Activated CD8-positive, alpha-beta memory T cell treated with anti-CD3 and anti-CD28 coated beads for 24 hours (primary cell): ENCODE measurements around the gene DOK7.

ENCODE experiments used
- DNase-seq: peaks from one replicate; pipeline ENCODE4 v3.0.0-alpha.2; 2020

DOK7 gene

DNA sequence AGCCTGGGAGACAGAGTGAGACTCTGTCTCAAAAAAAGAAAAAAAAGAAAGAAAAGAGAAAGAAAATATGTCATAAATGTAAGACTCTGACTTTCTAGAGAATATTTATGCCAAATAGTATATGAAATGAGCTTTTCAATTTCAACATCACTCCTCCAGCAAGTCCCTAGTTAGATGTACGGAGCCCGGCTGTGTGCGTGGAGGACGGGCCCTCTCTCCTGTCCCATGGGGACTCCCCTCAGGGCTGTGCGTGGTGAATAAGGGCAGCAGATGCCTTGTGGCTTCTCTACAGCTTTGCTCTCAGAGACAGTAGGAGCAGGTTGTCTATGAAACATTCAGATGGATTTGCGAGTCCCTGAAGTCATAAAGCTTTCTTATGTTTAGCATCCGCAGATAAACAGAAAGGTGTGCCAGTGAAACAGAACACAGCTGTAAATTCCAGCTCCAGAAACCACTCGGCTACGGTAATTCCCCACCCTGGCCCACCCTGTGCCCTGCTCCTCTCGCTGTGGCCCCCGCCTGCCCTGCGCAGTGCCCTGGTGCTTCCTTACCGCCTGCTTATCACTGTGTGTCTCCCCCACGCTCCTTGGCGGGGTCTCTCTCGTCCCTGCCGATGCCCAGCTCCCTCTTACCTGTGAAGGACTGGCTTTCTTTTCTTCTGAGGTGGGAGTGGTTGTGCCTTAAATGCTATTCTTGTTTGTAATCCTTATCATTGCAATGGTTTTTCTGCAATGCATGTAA lies 35.2 kb upstream of the DOK7 start:
- no peak for DNase-seq

DNA sequence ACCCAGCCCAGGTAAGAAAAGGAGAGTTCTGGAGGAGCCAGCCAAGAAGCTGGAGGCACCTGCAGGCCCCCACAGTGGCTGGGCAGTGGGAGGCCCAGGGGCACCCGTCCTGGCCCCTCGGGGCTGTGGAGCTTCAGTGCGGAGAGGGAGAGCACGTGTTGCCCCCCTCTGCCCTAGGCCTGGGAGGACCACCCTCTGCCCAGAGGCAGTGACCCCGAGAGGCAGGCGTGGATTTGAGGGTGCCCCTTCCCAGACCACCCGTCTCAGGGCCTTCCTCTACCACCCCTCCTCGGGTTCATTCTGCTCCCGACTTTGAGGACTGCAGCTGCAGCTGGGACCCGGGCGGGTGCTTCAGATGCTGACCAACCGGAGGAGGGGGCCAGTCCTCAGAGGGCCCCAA lies 33.5 kb upstream of the DOK7 start:
- DNase-seq, result no peak

DNA sequence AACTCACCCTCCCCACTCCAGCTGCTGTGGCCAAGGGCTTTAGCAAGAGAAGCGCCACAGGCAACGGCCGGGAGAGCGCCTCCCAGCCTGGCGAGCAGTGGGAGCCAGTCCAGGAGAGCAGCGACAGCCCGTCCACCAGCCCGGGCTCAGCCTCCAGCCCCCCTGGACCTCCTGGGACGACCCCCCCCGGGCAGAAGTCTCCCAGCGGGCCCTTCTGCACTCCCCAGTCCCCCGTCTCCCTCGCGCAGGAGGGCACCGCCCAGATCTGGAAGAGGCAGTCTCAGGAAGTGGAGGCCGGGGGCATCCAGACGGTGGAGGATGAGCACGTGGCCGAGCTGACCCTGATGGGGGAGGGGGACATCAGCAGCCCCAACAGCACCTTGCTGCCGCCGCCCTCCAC lies 32.6 kb upstream of the DOK7 start:
- DNase-seq, result no peak

DNA sequence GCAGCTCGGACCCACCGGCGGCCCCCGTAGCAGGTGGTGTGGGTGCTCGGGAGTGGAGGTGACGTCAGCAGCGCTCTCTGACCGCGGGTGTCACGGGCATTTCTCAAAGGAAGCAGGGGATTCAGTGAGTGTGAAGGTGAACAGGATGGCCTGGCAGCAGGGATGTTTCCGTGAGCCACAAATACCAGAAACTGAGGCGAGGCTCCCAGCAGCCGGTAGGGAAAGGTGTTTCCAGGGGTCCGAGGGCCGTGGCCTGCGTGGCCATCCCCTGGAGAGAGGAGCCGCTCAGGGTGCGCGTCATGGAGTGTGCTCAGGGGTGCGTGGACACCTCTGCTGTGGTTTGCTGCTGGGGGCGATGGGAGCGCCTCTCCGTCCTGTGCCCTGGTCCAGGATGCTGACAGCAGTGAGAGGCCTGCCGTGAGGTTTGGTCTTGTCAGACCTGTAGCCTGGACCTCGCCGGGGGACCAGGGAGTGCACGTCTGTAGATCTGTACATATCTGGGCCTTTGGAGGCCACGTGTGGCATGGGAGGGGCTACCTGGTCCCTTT lies 31.6 kb upstream of the DOK7 start:
- no peak for DNase-seq

DNA sequence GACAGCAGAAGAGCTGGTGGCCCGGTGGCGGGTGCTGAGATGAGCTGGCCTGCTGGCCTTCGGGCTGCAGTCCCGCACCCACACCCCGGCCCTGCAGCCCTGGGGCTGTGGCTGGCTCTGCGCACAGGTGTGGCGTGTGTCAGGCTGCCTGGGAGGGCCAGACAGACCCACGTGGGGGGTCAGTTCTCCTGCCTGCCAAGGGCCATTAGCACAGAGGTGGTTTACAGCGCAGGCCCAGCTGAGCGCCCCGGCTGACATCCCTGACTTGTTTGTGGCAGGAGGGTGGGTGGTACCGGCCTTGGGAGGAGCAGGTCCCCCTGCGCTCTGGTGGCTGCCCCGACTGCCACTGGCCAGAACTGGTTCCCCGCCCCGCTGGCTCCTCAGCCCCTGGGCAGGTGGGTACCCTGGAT lies 30.7 kb upstream of the DOK7 start:
- no peak for DNase-seq

DNA sequence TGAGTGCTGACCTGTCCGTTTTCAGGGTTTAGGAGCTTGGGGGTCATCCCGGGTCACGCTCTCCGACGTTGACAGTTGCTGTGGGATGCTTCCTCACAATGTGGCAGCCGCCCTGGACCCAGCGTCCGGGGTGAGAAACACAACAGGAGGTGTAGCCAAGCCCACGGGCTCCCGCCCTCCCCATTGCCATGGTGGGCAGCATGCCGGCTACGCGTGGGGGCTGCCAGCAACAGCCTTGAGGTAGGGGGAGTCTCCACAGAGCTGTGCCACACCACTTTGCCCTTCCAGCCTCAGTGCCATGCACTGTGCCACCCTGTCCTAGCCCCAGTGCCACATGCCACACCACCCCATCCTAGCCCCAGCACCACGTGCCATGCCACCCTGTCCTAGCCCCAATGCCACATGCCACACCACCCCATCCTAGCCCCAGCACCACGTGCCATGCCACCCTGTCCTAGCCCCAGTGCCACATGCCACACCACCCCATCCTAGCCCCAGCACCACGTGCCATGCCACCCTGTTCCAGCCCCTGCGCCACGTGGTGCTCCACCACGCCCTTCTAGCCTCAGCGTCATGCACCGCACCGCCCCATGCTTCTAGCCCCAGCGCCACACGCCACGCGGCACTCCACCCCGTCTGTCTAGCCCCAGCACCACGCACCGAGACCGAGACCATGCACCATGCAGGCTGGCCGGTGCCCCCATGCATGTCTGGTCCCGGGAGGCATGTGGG lies 29.8 kb upstream of the DOK7 start:
- no peak for DNase-seq

DNA sequence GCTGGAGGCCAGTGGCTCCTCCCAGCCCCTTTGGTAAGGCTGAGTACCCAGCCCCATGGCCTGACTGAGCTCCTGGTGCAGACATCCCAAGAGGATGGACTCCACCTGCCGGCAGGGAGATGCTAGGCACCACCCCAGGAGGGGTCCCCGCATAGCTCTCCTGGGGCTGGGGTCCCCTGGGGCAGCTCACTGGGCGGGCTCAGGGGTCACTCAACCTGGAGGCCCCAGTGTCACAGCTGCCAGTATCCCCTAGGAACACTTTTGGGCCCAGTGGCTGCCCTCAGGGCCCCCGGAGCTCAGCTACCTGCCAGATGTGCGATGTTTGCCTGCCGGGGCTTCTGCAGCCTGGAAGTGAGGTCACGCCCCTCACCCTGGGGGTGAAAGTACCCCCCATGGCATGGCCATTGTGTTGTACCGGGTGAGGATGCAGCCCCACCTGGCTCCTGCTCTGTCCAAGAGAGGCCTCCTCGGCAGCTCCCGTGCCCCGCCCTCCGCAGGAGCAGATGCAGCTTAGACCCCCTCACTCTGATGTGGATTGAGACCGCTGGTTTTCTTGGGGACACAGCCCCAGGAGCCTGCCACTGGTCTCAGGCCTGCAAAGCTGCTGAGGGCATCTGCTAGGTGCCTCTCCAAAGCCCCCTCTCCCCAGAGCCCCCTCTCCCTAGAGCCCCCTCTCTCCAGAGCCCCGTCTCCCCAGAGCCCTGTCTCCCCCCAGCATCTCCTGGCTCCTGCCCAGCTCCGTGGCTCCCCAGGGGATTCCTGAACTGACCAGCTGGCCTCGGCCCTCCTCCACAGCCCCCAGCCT lies 28.0 kb upstream of the DOK7 start:
- DNase-seq, result no peak

DNA sequence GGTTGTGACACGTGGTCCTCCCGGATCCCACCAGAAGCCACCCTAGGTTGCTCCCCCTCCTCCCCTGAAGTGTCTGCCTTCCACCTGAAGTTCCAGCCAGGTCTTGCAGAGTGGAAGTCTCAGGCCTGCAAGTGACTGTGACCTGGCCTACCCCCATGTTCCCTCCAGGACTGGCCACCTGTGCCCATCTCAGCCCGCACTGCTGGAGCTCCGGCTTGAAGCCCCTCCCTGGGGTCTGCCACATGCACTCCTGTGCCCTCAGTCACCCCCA lies 27.5 kb upstream of the DOK7 start:
- DNase-seq, result no peak

DNA sequence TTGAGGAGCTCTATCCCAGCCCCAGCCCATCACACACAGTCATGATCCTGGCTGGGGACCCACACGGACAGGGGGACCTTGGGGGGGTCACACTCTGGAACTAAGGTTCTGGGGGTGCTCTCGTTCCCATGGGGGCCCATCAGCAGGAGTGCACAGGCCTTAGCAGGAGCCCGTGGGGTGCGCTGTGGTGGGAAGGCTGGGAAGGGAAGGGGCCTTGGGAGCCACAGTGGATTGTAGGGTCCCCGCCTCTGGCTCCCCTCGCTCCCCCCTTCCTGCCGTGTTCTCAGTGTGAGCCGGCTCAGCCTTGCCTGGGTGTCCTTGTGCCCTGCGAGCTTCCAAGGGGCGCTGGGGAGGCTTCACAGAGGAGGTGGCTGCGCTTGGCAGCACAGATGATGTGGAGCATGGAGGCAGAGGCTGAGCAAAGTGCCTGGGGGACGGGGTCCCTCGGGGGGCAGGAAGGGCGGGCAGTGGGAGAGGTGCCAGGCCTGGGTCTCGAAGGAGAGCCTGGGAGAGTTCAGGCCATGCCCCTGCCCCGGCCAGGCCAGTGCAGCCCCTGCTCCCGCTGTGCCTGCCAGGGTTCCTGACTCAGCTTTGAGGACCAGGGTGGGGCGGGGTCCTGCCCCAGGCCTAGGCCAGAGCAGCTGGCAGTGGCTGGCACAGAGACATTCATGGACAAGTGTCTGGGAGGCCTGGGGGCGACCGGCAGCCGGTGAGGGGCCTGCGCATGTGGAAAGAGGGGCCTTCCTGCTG lies 26.9 kb upstream of the DOK7 start:
- DNase-seq, result no peak

DNA sequence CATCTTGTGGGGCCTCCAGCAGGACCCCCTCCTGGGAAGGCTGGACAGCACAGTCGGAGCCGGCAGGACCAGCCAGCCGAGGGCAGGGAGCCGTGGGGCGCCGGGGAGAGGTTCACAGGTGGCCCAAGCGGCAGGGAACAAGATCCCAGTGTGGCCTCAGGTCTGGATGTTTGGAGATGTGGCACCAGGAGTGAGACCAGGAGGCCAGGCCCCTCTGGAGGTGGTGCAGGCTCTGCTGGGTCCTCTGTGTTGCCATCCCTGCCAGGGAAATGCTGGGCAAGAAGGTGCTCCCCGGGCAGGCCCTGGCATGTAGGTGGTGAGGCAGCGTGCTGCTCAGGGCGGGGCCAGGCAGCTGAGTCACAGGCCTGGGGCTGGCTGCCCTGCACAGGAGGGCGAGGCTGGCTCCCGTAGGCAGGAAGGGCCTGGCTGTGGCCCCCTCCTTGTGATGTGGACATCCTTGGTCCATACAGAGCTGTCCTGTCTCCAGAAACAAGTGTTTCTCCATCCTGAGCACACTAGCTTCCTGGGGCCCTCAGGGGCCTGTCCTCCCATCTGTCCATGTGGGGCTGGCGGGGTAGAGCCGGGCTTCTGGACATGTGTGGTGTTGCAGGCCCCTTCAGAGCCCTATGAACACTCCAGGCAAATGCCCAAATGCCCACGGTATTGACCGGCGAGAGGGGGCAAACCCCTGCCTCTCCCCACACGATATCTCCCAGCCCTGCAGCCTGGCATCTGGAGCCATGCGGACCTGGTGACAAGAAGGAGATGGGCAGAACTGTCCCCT lies 26.1 kb upstream of the DOK7 start:
- no peak for DNase-seq

DNA sequence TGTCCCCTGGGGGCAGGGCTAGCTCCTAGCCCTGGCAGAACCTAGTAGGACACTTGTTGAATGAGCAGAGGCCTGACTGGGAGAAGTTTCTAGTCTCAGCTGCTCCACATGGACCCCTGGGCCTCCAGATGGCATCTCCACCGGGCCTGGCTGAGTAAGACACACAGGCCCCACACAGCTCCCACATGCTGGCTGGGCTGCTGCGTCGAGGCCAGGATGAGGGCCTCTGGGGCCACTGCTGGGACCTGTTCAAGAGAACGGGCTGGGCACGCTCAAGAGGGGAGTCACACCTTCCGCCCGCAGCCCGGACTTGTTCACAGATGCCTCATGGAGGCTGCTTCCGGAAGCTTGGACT lies 25.5 kb upstream of the DOK7 start:
- no peak for DNase-seq

DNA sequence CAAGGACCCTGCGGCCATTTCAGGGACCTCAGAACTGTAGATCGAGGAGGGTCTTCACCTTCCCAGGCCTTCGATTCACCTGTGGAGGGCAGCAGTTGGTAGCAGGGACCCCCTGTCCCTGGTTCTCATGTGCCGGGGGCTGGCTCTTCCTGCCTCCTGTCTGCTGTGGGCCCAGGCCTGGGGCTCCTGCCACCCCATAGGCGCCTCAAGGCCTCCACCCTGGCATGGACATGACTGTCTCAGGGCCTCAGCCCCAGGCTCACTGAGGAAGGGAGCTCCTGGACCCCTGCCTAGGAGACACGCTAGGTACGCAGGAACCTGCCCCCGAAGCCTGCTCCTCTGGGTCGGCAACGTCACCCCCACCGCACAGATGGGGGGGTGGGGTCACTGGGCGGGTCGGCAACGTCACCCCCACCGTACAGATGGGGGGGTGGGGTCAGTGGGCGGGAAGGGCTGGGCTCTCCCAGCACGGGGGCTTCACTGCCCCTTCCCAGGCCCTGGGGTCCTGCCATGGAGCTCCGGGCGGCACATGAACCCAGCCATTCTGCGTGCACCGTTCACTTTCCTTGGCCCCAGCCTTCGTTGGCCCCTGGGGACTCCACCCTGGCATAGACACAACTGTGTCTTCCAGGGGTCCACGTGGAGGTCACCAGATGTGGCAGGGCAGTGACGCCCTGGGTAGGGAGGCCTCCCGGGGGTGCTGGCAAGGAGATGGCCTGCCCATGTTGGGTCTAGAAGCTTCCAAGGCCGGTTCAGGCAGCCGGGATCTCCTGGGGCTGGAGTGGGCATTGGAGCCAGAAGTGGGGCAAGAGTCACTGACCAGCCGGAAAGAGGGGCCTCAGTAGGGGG lies 24.9 kb upstream of the DOK7 start:
- no peak for DNase-seq

DNA sequence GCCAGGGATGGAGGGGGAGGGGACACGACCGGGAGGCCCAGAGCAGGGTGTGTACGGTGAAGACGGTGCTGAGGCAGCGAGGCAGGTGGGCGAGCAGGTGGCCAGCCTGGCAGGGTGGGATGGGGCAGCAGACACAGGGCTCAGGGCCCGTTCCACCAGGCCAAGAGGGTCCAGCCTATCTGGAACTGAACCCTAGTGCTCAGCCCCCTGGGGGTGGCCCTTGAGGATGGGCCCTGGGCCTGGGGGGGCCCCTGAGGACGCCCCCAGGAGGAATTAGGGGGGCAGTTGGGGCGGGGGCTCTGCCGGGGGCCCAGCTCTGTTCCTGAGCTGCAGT lies 24.3 kb upstream of the DOK7 start:
- no peak for DNase-seq

DNA sequence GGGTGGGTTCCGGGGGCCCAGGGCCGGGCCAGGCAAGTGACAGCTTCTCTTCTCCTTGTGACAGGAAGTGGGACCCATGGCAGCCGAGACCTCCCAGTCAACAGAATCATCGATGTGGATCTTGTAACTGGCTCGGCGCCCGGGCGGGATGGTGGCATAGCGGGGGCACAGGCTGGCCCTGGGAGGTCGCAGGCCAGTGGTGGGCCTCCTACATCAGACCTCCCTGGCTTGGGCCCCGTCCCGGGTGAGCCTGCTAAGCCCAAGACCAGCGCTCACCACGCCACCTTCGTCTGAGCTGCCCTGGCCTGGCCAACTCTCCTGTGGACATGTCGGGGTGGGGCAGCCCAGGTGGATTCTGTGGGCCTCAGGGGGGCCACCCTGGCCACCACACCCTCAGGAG lies 23.7 kb upstream of the DOK7 start:
- DNase-seq, result no peak

DNA sequence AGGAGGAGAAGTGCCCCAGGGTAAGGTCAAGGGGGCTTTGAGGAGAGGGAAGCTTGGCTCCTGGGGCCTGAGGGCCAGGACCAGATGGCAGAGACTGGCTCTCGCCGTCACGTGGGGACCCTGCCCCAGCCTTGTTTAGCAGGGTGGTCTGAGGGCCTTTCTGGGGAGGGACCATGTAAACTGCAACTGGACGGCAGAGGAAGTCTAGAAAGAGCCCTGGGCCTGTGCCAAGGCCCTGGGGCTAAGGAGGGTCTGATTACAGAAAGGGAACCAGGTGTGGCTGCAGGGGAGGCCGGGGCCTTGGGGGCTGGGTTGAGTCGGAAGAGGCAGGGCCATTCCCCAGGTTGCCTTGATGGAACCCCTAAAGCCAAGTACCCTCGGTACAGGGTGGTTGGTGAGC lies 23.1 kb upstream of the DOK7 start:
- DNase-seq, result no peak

DNA sequence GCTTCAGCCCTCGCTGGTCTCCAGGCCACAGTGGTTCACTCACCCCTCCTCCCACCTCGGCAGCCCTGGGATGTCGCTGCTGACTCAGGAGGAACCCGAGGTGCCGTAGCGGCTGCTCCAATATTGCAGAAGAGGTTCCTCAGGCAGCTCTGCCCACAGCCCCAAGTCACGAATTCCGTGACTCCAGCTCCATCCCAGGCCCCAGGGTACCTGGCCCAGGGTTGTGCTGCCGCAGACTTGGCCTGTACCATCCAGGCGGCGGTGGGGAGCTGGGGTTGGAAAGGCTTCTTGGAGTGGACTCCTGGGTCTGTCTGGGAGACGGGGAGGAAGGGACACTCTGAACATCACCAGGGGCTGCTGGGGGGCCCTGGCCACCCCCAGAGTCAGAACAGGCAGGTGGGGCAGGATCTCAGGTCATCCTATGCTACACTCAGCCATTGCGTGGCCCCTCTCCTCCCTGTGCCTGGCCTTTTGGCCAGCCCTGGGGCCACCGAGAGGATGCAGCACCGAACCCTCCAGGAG lies 22.1 kb upstream of the DOK7 start:
- no peak for DNase-seq

DNA sequence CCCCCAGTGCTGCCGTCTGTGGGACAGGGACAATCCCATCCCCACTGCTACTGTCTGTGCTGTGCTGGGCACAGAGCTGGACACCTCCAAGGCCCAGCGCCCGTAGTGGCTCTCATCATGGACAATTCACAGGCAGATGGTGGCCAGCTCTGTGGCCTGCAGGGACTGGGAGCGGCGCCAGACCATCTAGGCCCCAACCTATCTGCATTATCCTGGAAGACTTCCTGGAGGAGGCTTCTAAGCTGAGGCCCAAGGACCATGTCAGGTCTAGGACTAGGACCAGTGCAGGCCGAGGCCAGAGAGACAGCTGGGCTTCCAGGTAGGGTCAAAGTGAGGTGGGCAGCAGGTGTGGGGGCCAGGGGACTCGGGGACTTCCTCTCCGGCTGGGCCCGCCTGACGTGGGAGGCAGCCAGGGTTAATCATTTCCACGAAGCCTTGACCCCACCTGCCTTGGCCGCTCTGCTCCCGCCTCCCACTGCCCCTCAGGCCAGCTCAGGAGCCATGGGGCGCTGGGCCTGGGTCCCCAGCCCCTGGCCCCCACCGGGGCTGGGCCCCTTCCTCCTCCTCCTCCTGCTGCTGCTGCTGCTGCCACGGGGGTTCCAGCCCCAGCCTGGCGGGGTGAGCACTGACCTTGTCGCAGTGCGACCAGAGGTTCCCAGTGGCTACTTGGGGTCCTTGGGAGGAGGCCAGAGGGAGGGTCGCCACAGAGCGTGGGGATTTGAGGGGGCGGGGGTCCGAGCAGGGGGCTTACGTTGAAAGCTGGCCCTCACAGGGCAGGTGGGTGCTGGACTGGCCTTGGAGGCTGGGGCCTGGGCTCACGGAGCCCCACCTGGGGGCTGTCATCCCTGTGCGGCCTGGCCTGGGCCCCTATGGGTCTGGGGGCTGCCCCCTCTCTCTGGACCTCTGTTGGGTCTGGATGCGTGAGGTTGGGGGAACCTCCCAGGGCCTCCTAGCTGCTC lies 21.3 kb upstream of the DOK7 start, which contains the start of gene HGFAC:
Gene HGFAC (plus strand): TSS at position 468 of the 959 bp plus-strand sequence. CDS start 34 bp downstream, at position 502.
- no peak for DNase-seq

DNA sequence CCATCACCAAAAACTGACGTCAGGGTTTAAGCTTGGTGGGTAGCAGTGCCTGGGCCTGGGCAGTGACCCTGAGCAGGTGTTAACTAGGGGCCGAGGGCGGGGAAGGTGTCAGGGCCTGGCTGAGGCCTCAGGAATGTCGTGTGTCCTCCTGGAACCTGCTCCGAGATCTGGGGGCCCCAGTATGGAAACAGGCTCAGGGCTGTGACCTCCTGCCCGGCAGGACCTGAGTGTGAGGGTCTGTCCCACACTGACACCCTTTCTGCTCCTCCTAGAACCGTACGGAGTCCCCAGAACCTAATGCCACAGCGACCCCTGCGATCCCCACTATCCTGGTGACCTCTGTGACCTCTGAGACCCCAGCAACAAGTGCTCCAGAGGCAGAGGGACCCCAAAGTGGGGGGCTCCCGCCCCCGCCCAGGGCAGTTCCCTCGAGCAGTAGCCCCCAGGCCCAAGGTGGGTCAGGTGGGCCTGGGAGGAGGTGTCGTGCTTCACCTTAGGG lies 20.6 kb upstream of the DOK7 start:
- no peak for DNase-seq

DNA sequence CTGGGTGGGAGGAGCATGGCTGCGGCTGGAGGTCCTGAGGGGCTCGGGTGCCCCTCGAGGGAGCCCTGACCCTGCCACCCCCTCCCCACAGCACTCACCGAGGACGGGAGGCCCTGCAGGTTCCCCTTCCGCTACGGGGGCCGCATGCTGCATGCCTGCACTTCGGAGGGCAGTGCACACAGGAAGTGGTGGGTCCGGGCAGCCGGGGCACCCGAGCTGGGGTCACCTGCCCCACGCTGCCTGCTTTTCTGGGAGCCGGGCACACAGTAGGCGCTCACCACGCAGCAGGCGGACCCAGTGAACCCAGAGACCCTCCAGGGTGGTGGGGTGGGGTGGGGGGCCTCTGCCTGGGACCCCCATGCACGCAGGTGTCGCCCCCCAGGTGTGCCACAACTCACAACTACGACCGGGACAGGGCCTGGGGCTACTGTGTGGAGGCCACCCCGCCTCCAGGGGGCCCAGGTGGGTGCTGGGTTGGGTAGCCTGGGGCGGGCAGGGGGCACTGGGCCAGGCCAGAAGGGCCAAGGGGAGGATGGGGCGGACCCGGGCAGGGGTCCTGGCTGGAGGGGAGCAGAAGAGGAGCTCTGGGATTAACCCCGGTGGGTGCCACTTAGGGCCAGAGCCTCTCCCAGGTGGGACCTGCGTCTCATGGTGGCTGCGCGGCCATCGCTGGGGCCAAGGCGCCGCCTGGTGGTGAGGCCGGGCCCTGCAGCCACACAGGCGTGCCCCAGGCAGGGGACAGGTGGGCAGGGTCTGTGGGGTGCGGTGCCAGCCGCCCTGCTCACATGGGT lies 20.0 kb upstream of the DOK7 start:
- peak; percentile 88 for DNase-seq
